ENCODE measurements around the gene PCDHGB2. TPM values are rescaled to one million over a fixed set of nuclear protein-coding genes. Genes with fewer than 3 reads are reported as not detected.

PCDHGB2 gene
- polyA plus RNA-seq, 1 donor from 2014 or later = 0.08 TPM

DNA sequence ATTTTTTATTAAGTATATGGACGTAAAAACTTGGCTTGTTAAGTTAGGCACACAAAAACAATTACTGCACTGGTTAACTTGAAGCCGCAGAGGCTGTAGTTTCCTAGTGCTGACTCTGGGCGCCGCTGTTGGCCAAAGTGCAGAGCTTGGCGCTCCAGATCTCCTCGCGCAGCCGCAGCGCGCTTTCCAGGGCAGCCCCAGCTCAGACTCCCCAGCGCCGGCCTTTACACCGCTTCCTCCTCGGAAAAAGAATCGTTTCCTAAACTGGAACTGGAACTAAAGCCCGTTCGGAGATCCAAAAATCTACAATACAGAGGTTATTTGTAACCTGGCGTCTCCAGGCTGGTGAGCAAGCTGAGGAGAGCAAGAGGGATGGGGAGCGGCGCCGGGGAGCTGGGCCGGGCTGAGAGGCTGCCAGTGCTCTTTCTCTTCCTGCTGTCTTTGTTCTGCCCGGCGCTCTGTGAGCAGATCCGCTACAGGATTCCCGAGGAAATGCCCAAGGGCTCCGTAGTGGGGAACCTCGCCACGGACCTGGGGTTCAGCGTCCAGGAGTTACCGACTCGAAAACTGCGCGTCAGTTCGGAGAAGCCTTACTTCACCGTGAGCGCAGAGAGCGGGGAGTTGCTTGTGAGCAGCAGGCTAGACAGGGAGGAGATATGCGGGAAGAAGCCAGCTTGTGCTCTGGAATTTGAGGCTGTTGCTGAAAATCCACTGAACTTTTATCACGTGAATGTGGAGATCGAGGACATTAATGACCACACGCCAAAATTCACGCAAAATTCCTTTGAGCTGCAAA lies 38.2 kb downstream of the PCDHGB2 start, which contains the start of gene PCDHGB5:
TSS of gene PCDHGB5 (plus strand) at position 192 of the 796 bp plus-strand sequence. CDS start at position 373, 181 bp downstream.

DNA sequence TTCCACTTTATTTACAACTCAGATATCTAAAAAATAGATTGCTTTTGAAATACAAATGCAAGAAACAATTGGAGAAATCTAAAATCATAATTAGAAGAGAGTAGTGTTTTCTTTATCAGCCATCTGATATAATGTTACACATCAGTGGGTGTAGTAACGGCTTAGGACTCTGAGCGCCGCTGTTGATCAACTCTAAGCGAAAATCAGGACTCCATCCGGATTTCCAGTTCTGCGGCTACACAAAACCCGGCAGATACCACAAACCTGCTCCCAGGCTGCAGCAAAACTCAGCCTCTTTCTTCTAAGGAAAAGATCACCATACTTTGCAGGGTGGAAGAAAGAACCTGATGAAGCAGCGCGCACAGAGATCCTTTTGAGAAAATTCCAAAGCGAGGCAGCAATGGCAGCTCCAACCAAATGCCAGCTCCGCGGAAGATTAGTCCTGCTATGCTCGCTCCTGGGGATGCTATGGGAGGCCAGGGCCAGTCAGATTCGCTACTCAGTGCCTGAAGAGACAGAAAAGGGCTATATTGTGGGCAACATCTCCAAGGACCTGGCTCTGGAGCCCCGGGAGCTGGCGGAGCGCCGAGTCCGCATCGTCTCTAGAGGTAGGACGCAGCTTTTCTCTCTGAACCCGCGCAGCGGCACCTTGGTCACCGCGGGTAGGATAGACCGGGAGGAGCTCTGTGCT lies 42.9 kb downstream of the PCDHGB2 start, which contains the start of gene PCDHGA9:
TSS of gene PCDHGA9 (plus strand) at position 226 of the 691 bp plus-strand sequence. CDS start at position 401, 175 bp downstream.

DNA sequence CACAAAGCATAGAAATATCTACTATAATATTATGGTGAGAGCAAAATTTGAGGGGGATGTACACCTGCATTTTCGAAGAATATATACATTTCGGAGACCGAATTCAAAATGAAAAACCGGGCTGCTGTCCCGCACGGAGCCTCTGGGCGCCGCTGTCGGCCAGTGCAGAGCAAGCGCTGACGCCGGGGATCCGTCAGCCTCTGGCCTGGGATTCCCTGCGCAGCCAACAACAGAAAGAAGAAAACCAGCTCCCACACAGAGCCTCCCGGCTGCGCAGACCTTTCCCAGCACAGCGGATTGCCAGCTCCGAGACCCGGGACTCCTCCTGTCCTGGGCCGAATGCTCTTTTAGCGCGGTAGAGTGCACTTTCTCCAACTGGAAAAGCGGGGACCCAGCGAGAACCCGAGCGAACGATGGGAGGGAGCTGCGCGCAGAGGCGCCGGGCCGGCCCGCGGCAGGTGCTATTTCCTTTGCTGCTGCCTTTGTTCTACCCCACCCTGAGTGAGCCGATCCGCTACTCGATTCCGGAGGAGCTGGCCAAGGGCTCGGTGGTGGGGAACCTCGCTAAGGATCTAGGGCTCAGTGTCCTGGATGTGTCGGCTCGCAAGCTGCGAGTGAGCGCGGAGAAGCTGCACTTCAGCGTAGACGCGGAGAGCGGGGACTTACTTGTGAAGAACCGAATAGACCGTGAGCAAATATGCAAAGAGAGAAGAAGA lies 48.2 kb downstream of the PCDHGB2 start, which contains the start of gene PCDHGB6:
TSS of gene PCDHGB6 (plus strand) at position 232 of the 716 bp plus-strand sequence. CDS start at position 414, 182 bp downstream.

Other genes starting within 250 kb of the PCDHGB2 start
- gene PCDHB4, start 238.2 kb upstream of the PCDHGB2 start, polyA plus RNA-seq = 6.0 and 16.8 TPM in 2 replicates
- 2.1 and 4.8 TPM in 2 replicates for gene PCDHB5, start 224.8 kb upstream of the PCDHGB2 start, polyA plus RNA-seq
- 1.0 and 1.4 TPM in 2 replicates for gene PCDHB6, start 209.9 kb upstream of the PCDHGB2 start, polyA plus RNA-seq
- 0.78 TPM in 1 of 2 replicates, not detected in the other for gene PCDHB7, start 187.3 kb upstream of the PCDHGB2 start, polyA plus RNA-seq
- gene PCDHB8, start 182.2 kb upstream of the PCDHGB2 start, polyA plus RNA-seq = not detected in 2 replicates
- gene PCDHB16, start 177.6 kb upstream of the PCDHGB2 start, polyA plus RNA-seq = 0.09 and 0.70 TPM in 2 replicates
- 0.21 and 0.81 TPM in 2 replicates for gene PCDHB9, start 172.8 kb upstream of the PCDHGB2 start, polyA plus RNA-seq
- 1.2 and 3.6 TPM in 2 replicates for gene PCDHB10, start 167.6 kb upstream of the PCDHGB2 start, polyA plus RNA-seq
- 1.1 and 1.6 TPM in 2 replicates for gene PCDHB11, start 160.4 kb upstream of the PCDHGB2 start, polyA plus RNA-seq
- gene PCDHB12, start 151.3 kb upstream of the PCDHGB2 start, polyA plus RNA-seq = 2.6 and 2.8 TPM in 2 replicates
- 2.0 and 5.2 TPM in 2 replicates for gene PCDHB13, start 146.1 kb upstream of the PCDHGB2 start, polyA plus RNA-seq
- 5.3 and 5.4 TPM in 2 replicates for gene PCDHB14, start 136.7 kb upstream of the PCDHGB2 start, polyA plus RNA-seq
- gene PCDHB15, start 114.6 kb upstream of the PCDHGB2 start, polyA plus RNA-seq = 28.7 and 30.0 TPM in 2 replicates
- gene SLC25A2, start 55.9 kb upstream of the PCDHGB2 start, polyA plus RNA-seq = not detected in 2 replicates
- 374 and 453 TPM in 2 replicates for gene TAF7, start 39.2 kb upstream of the PCDHGB2 start, polyA plus RNA-seq
- gene PCDHGA1, start 29.5 kb upstream of the PCDHGB2 start, polyA plus RNA-seq = 0.69 TPM in 1 of 2 replicates, not detected in the other
- gene PCDHGA2, start 21.2 kb upstream of the PCDHGB2 start, polyA plus RNA-seq = 1.9 TPM in 1 of 2 replicates, not detected in the other
- 1.3 and 4.3 TPM in 2 replicates for gene PCDHGA3, start 16.2 kb upstream of the PCDHGB2 start, polyA plus RNA-seq
- not detected in 2 replicates for gene PCDHGB1, start 9.9 kb upstream of the PCDHGB2 start, polyA plus RNA-seq
- gene PCDHGA4, start 5.0 kb upstream of the PCDHGB2 start, polyA plus RNA-seq = 0.27 TPM in 1 of 2 replicates, not detected in the other
- gene PCDHGA5, start 4.2 kb downstream of the PCDHGB2 start, polyA plus RNA-seq = 2.2 and 2.5 TPM in 2 replicates
- gene PCDHGB3, start 10.2 kb downstream of the PCDHGB2 start, polyA plus RNA-seq = 0.06 and 1.2 TPM in 2 replicates
- gene PCDHGA6, start 13.9 kb downstream of the PCDHGB2 start, polyA plus RNA-seq = 0.30 and 0.60 TPM in 2 replicates
- 0.73 and 1.8 TPM in 2 replicates for gene PCDHGA7, start 22.7 kb downstream of the PCDHGB2 start, polyA plus RNA-seq
- 1.8 and 2.1 TPM in 2 replicates for gene PCDHGB4, start 27.7 kb downstream of the PCDHGB2 start, polyA plus RNA-seq
- gene PCDHGA8, start 32.6 kb downstream of the PCDHGB2 start, polyA plus RNA-seq = 0.11 and 0.13 TPM in 2 replicates
- 0.32 TPM in 1 of 2 replicates, not detected in the other for gene PCDHGB5, start 38.0 kb downstream of the PCDHGB2 start, polyA plus RNA-seq
- gene PCDHGA9, start 42.8 kb downstream of the PCDHGB2 start, polyA plus RNA-seq = 1.1 and 1.9 TPM in 2 replicates
- gene PCDHGB6, start 48.0 kb downstream of the PCDHGB2 start, polyA plus RNA-seq = 0.31 and 0.42 TPM in 2 replicates
- gene PCDHGA10, start 53.0 kb downstream of the PCDHGB2 start, polyA plus RNA-seq = 6.1 and 7.8 TPM in 2 replicates
- 0.35 TPM in 1 of 2 replicates, not detected in the other for gene PCDHGB7, start 57.7 kb downstream of the PCDHGB2 start, polyA plus RNA-seq
- 1.5 and 2.4 TPM in 2 replicates for gene PCDHGA11, start 61.1 kb downstream of the PCDHGB2 start, polyA plus RNA-seq
- gene PCDHGA12, start 70.5 kb downstream of the PCDHGB2 start, polyA plus RNA-seq = 3.6 and 4.3 TPM in 2 replicates
- 51.6 and 70.9 TPM in 2 replicates for gene PCDHGC3, start 116.0 kb downstream of the PCDHGB2 start, polyA plus RNA-seq
- gene PCDHGC4, start 125.0 kb downstream of the PCDHGB2 start, polyA plus RNA-seq = 0.22 and 4.5 TPM in 2 replicates
- 0.34 and 2.0 TPM in 2 replicates for gene PCDHGC5, start 129.1 kb downstream of the PCDHGB2 start, polyA plus RNA-seq

Measured in Purkinje cell (primary cell).